ENCODE results near the gene SEC22A.

GRCh38 chr3:123295901-123296250 is 94.1 kb downstream of the SEC22A start:
- TF ChIP-seq CTCF (IDR thresholded peaks at IDR 0.05; ENCODE audit: insufficient read depth, low read length) = no peak
- TF ChIP-seq, protein P1, sequence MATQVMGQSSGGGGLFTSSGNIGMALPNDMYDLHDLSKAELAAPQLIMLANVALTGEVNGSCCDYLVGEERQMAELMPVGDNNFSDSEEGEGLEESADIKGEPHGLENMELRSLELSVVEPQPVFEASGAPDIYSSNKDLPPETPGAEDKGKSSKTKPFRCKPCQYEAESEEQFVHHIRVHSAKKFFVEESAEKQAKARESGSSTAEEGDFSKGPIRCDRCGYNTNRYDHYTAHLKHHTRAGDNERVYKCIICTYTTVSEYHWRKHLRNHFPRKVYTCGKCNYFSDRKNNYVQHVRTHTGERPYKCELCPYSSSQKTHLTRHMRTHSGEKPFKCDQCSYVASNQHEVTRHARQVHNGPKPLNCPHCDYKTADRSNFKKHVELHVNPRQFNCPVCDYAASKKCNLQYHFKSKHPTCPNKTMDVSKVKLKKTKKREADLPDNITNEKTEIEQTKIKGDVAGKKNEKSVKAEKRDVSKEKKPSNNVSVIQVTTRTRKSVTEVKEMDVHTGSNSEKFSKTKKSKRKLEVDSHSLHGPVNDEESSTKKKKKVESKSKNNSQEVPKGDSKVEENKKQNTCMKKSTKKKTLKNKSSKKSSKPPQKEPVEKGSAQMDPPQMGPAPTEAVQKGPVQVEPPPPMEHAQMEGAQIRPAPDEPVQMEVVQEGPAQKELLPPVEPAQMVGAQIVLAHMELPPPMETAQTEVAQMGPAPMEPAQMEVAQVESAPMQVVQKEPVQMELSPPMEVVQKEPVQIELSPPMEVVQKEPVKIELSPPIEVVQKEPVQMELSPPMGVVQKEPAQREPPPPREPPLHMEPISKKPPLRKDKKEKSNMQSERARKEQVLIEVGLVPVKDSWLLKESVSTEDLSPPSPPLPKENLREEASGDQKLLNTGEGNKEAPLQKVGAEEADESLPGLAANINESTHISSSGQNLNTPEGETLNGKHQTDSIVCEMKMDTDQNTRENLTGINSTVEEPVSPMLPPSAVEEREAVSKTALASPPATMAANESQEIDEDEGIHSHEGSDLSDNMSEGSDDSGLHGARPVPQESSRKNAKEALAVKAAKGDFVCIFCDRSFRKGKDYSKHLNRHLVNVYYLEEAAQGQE (IDR thresholded peaks at IDR 0.05; ENCODE audit: insufficient replicate concordance, low read depth) = no peak
- TF ChIP-seq SPI1 (IDR thresholded peaks at IDR 0.05; ENCODE audit: borderline replicate concordance, low read depth) = no peak
- TF ChIP-seq POLR2AphosphoS5 (IDR thresholded peaks at IDR 0.05; ENCODE audit: low read depth) = no peak
- TF ChIP-seq GABPA (IDR thresholded peaks at IDR 0.05; ENCODE audit: low read depth) = no peak
